ENCODE measurements around the gene RCAN2.

Gene RCAN2

DNA sequence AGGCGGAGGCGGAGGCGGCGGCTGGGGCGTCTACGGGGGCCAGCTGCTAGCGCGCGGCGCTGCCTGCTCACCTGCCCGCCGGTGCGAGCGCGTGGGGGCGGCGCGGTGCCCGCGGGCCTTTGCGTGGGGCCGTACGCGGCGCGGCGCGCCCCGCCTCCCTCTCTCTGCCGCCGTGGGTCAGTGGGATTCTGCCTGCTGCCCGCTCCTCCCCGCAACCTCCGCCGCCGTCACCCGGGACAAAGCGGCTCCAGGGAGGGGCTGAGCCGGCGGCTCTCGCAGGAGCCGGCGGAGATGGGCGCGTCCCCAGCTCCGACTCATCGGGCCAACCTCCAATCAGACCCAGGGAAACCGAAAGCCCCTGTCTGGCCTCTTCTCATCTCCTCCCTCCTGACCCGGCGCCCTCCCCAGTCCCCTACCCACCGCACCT lies at the start of gene RCAN2:
RCAN2 (minus strand) TSS at position 249 of the 427 bp plus-strand sequence.
- no peak for DNase-seq (ENCODE audit: low spot score)

DNA sequence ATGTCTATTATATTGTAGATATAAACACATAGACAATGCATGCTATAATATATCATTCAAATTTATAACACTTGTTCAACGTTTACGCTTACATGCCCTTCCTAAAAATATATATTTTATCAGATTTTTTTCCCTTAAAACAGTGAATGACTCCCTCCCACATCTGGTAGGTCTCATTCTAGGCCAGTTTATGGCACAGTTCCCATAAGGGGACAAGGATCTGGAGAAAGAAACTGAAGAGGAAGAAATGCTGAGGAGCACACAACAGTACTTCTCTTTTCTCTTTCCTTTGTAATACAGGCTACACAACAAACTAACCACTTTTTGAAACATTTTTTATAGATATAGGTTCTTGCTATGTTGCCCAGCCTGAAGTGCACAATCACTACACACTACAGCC lies 48.6 kb upstream of the RCAN2 start:
- DNase-seq (ENCODE audit: low spot score), result no peak

DNA sequence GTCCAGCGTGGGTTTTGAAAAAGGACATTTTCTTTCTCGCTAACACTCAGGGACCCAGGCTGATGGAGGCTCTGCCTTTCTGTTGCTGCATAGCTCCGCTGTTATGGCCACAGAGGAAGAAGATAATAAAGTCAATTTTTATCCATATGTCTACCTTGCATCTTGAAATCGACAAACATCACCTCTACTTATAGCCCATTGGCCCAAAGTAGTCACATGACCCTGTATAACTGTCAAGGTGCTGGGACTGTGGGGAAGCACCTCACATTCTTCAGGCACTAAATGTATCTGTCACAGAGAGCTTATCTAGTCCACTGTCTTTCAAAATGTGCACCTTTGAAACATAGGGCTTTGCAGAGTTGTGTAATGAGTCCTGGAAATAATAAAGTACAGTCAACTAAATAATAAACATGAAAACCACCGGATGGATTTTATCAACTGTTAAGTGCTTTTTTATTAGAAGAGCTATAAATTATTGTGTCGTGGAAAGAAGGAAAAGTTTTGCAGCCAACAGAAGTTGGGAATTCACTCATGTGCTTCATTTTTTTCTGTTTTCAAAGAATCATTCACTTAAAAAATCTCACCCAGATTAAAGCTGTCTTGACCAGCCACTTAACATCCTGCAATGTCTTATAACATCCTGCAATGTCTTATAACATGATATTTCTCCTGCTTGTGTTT lies 47.7 kb upstream of the RCAN2 start:
- DNase-seq (ENCODE audit: low spot score), result no peak

DNA sequence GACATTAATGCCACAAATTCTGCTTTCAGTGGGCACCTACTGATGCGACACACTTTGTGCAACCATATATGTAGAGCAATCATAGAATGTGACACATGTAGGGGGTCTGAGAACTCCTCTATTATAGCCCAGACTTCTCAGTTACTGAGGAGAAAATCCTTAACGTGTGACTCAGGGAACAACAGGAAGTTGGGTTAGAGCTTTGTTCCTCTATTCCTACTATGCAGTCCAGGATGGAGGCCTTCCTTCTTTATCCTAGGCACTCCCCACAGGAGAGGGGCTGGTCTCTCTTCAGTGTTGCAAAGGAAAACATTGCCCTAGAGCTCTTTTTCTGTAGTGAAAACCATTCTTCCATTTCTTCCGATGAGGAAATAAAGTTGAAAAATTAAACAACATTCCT lies 39.6 kb upstream of the RCAN2 start:
- no peak for DNase-seq (ENCODE audit: low spot score)

DNA sequence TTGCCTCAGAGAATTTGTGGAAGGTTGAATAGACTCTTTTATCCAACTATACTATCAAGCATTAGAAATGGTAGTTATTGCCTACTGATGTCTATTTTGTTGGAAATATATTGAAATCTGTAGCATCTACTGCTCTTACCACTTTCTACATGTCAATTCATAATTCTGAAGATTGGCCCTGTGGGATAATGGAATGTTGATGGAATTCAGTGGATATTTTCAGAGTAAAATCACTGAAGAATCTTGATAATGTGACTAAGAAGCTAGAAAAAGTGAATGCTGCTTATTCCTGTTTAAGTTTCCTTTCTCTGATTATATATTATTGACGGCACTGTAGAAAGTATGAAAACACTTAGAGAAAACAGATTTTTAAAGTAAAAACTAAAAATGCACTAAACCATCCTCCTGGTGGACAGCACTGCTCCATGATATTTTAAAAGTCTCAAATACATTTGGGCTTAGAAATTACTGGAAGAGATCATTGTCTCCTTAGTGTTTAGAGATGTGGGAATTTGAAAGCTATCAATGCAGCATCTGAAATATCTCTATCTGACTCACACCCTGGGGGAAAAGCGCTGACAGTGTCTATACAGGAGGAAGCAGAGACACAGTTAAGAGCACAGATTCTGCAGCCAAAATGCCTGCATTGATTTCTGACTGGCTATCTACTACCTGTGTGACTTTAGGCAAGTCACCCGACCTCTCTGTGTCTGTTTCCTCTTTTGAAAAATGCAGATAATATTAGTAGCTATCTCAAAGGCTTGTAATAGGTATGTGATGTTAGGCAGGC lies 37.9 kb upstream of the RCAN2 start:
- DNase-seq (ENCODE audit: low spot score), result peak; percentile 56

DNA sequence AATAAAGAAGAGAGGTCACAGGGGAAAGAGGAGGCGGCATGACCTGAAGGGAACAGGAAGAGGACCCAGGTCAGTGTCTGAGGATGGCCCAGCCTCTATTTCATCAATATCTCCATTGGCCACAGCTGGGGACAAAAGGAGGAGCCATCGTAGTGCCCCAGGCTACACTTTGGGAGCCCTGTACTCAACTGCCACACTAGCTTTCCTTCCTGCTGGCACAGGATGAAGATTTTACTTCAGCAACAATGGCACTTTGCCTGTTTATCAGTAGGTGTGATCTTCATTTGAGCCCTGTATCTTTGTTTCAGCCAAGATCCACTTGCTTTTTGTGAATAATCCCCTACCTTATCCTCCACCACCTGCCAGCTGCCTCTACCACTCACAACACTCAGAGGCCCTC lies 35.4 kb upstream of the RCAN2 start:
- no peak for DNase-seq (ENCODE audit: low spot score)

DNA sequence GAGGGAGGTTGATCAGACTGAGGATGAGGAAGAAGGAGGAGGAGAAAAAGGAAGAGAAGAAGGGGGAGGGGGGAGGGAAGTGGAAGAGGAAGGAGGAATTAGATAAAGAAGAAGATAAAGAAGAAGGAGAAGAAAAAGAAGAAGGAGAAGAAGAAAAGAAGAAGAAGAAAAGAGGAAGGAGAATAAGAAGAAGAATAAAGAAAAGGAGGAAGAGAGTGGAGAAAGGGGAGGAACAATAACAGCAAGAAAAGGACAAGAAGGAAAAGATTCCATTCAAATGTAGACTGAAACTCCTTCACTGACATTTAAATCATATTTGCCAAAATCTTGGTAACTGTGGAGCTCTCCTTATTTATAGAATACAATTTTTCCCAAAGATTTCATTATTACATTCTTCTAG lies 34.3 kb upstream of the RCAN2 start:
- DNase-seq (ENCODE audit: low spot score), result no peak

DNA sequence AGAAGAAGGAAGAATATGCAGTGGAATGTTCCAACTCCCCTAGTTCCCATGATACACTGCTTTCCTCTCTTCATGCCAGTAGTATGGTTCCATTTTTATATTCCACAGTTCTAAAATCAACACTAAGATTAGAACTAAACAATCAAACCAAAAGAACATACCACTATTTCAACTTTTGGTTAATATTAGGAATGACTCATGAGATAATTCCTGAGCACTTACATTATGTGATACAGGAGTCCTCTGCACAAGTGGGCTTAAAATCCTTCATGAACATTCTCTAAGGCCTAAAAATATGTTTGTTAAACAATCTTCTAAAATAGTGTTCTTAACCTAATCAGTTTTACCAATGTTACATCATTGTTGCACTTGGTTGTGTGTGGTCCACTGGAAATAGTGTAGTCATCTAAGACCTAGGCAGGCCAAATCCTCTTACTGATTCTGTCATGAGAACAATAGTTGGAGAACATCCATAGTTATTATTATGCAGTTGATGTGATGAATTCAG lies 30.3 kb upstream of the RCAN2 start:
- DNase-seq (ENCODE audit: low spot score), result no peak

DNA sequence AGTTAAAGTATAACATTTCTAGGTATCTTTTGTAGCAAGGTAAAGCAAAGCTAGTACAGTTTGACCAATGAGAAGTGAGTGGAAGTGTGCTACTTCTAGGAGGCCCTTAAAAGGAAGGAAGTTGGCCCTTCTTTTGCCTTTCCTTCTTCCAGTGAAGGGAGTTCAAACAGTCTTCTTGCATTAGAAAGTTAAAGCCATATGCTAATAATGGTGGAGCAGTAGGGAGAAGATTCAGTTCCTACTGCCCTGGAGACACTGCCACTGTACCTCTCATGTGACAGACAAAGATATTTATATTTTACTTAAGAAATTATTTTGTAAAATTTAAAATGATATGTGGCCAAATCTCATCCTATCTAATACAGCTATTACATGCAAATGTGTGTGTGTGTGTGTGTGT lies 26.0 kb upstream of the RCAN2 start:
- no peak for DNase-seq (ENCODE audit: low spot score)

DNA sequence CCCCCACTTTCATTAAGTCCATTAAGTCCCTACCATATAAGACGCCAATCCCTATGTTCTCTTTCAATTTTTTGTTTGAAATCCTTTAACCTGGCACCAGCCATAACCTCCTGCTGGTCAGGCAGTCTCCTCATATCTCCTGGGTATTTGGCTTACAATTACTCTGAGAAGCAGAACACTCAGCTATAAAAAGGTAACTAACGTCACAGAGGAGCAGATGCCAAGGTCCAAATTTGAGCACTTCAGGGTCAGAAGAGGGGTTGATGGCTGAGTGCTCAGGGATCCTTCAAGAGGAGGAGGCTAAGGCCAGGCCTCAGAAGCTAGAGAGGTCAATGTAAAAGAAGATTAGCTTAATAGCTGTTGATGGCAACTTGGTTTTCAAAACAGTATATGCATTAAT lies 22.3 kb upstream of the RCAN2 start:
- DNase-seq (ENCODE audit: low spot score), result no peak

DNA sequence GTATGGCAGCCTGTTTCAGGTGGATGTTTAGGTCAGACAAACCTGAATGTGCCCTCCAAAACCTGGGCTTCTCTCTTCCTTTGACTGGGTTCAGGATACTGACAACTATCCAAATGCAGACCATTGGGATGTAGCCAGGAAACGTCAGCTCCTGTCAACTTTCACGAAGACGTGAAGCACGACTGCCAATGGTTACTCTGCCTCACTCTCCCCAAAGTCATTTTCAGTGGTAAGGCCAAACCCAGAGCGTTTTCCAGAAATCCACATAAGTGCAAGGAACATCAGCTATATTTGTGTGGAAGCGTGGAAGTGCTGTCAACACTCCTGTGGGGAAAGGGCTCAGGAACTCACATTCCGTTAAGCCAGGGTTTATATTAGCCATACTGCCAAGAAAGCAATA lies 20.1 kb upstream of the RCAN2 start:
- DNase-seq (ENCODE audit: low spot score), result no peak

DNA sequence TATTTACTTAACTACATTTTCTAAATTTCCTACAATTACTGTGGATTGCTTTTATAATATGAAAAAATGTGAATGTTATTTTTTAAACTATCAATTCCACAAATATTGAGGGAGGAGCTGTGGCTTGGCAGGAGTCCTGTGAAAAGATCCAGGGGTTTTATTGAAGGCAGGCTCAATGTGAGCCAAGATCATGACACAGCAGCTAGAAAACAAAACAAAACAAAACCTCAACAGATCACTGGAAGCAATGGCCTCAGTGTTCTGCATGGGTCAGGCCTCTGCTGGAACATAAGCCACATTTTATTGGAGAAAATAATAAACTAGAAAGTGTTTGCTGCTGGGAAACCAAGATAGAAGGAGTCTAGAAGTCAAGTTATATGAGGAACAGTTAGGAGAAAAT lies 19.4 kb upstream of the RCAN2 start:
- DNase-seq (ENCODE audit: low spot score), result no peak

DNA sequence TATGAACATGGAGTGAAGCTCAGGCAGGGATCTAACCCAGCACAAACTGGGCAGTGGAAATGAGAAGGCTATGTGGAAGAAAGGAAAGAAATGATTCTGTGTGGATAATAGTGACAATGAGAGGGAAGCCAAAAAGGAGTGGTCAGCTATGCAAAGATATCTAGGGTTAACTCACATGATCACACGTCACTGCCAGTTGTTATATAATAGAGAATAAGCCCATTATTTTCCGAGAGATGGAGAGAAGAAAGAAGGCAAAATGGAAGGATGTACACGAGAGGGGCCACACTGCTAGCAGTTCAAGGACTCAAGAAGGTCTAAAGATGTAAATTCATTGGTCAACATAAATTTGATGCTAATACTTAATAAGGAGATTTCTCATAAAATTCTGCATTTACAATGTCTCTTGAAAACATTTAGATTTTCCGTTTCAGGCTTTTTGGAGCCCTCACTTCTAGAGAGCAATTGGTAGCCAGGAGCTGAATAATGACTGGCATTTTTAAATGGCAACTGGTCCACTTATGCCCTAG lies 18.8 kb upstream of the RCAN2 start:
- no peak for DNase-seq (ENCODE audit: low spot score)

DNA sequence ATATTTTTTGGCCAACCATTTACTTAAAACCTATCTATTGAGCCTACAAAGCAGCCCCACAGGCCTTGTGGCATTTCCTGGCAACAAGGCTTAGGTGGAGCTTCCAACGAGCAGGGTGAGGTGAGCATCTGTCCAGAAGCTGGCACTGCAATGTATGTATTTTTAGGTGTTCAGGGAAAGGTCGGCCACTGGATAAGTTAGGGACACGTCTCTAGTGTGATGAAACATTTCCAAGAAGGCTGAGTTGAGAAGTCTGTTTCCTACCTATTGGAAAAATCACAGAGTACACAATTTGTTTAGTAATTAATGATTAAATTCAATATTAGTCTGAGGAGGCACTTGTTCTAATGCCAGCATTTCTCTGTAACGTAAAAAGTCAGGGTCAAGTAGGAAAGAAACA lies 17.8 kb upstream of the RCAN2 start:
- DNase-seq (ENCODE audit: low spot score), result no peak

DNA sequence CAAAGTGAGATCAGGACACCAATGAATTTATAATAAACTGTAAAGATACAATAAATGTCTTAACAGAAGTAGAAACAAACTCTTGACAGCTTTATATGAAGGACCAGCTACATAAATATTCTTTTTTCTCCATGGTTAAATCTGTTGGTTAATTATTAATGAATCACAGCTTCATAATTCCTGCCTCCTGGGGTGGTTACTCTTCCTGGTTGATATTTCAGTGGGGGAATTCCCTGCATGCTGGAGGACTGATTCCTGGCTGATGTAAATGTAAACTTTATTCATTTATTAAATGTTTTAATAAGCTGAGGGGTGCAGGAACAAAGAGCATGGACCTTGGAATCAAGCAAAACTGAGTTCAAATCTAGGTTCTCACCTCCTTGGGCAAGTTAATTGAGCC lies 16.2 kb upstream of the RCAN2 start:
- no peak for DNase-seq (ENCODE audit: low spot score)

DNA sequence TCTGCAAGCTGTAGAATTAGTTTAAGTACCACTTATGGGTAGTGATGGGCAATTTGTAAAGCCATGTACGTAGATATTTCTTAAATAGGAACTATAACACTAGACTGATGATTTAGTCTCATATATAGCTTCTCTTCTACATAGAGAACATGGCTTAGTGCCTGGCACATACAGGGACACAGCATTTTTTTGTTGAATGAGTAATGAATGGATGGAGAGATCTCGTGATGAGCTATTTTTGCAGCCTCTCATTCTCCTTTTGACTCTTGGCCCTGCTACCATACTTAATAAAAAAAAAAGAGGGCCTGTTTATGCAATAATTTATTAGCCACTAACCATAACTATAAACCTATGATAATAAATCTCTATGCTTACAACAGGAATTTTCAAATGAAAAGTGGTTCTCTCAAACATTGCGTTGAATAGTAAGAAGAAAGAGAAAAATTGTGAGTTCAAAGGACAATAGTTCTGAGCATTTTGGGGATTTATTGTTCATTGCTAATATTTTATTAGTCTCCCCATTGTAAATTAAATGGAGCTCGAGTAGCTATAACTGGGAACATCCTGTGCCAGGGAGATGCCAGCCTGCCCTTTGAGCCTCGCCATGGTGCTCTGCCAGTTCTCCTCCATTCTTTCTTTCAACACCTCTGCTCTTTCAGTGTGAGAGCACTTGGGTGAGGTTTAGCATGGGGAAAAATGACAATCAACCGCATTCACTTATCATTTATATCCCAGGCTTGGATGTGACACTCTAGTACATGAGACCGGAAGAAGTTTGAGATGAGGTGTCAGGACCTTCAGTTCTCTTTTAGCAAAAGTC lies 14.7 kb upstream of the RCAN2 start:
- DNase-seq (ENCODE audit: low spot score), result no peak

DNA sequence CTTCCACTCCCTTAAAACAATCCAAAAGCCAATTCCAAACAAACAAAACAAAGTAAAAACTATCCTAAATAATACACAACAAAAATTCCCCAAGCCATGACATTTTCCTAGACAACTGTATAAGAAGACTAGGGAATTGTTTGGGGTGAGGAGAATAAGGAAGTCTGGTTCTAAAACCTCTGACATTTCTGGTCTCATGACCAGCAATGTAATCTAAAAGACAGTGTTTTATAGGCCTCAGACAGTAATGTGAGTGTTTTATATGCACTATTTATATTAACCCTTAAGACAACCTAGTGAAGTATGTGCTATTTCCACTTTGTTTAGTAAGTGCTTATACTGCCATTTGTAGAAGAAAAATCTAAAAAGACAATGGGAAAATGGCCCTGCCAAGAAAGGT lies 13.0 kb upstream of the RCAN2 start:
- DNase-seq (ENCODE audit: low spot score), result peak; percentile 16

DNA sequence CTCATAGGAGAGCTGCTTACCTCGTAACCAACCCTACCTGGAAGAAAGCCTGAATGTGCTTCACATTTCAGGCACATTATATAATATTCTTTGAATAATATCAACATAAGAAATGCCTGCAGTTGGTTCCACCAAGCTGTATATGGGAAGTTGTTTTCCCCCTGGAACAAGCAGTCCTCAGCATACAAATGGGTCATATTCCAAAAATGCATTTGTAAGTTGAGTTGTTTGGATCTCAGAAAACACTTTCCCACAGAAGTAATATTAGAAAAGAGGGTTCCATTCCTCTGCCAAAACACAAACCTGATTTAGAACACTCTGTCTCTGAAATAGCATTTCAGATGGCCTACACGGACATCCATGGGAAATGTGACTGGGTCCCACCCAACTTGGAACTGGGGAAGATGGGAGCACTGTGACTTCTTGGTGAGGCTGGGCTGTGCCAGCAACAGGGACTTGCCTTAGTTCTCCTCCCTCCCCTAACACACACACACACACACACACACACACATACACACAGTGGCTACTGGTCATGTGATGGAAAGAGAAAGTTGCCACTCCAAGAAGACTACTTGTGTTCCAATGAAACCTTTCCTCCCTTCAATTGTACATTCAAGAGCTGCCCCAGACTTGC lies 11.4 kb upstream of the RCAN2 start:
- no peak for DNase-seq (ENCODE audit: low spot score)

DNA sequence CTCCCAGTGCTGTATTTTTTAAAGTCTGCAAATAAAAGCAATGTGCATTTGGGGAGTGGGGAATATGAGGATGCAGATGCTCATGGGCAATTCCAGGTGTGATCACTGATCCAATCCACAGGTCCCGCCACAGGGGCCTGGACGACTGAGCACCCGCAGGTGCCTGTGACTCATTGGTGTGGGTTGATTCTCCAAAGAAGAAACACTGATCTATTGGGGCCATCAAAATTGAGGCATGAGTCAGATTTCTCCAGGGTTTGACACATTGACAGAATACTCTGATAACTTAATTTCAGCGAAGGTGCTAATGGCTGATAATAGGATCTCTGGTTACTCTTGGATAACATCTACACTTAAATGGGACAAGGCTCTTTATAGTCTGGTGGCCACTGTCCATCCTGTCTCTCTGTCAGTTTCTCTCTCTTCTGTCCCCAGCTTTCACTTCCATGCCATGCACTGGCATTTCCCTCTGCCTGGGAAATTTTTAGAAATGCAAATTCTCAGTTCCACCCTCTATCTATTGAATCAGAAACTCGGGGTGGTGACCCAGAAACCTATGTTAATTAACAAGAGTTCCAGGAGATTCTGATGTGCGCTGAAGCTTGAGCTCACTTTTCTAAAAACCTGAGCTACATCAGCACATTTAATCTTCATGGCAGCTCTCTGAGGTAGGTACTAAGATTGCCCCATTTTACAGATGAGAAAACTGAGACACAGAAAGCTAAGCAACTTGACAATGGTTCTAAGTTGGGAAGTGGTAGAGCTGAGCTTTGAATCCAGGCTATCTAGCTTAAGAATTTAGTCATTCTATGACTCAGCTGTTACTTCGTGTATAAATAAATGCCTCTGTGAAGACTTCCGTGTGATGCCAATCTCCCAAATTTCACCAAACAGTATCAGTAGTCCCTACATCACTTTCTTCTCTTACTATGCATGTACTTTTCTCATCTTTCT lies 10.2 kb upstream of the RCAN2 start:
- DNase-seq (ENCODE audit: low spot score), result no peak

DNA sequence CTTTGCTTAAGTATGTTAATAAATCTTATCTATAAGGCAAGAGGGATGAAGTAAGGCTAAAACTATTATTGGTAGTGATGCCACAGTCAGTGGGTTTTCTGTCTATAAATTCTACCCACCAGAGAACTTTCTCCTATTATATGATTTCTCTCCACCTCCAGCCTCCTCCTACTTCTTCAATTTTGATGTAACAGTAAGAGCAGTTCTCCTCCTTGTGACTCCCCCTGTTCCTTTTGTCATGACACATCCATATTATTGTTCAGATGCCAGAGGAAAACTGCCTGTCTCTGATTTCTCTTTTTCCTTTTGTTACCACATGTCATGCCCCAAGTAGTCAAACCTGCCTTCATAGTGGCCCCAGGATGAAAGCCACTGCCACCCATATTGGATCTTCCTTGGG lies 9.1 kb upstream of the RCAN2 start:
- DNase-seq (ENCODE audit: low spot score), result no peak
